ENCODE measurements around the gene CCDC34. TPM values are rescaled to one million over a fixed set of nuclear protein-coding genes. Genes with fewer than 3 reads are reported as not detected.

Gene CCDC34
- total and polyA plus RNA-seq, 2 of the 8 experiments (the other 6 are each of a cell fraction or from before 2014, with no cell fraction given) = 7.7 to 24.3 TPM

DNA sequence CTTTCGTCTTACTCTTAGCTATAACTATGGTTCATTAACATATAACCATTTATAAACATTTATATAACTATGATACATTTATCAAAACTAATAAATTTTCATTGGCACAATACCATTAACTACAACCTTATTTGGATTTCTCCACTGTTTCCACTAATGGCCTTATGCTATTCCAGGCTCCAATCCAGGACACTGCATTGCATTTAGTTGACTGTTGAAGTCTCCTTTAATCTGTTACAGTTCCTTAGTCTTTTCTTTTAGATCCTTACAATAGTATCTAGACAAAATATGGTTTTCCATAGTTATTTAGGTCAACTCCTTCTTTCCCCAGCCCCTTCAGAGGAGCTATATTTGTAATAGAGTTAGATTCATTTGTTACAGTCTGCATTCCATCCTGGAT lies 47.2 kb downstream of the CCDC34 start:
- CTCF ChIA-PET (ENCODE audit: partially characterized antibody) = interaction anchor here (1.0 to 1.7 kb wide), 4 partner anchors 19 to 170 kb away, joined by 3 to 4 read pairs (median 4); no protein-coding TSS in a partner anchor
- no peak for FAIRE-seq
- TF ChIP-seq CBX8 (IDR thresholded peaks at IDR 0.05; ENCODE audit: borderline replicate concordance, low read depth, low read length) (no peak), NRF1 (IDR thresholded peaks at IDR 0.05; ENCODE audit: low read depth, low read length) (no peak), TAF1 (IDR thresholded peaks at IDR 0.05; ENCODE audit: low read depth, low read length) (no peak), POU5F1 (IDR thresholded peaks at IDR 0.05; ENCODE audit: low read depth, low read length) (no peak), RXRA (IDR thresholded peaks at IDR 0.05; ENCODE audit: insufficient read depth, low read depth, low read length) (no peak), CTBP2 (IDR thresholded peaks at IDR 0.05; ENCODE audit: borderline replicate concordance, insufficient read depth, insufficient read length, low read length) (no peak), PHF8 (conservative IDR thresholded peaks at IDR 0.05; ENCODE audit: low read depth, low read length) (no peak), BACH1 (IDR thresholded peaks at IDR 0.05; ENCODE audit: low read length) (no peak), CHD1 (IDR thresholded peaks at IDR 0.05; ENCODE audit: low read depth, low read length) (no peak), CEBPB (IDR thresholded peaks at IDR 0.05; ENCODE audit: low read depth, low read length) (no peak), EGR1 (IDR thresholded peaks at IDR 0.05; ENCODE audit: borderline replicate concordance, low read depth, low read length) (no peak), EP300 (IDR thresholded peaks at IDR 0.05; ENCODE audit: borderline replicate concordance in 1 of 2, low read depth in 2 of 2, low read length in 2 of 2) (no peak)
- TF ChIP-seq, protein P1, sequence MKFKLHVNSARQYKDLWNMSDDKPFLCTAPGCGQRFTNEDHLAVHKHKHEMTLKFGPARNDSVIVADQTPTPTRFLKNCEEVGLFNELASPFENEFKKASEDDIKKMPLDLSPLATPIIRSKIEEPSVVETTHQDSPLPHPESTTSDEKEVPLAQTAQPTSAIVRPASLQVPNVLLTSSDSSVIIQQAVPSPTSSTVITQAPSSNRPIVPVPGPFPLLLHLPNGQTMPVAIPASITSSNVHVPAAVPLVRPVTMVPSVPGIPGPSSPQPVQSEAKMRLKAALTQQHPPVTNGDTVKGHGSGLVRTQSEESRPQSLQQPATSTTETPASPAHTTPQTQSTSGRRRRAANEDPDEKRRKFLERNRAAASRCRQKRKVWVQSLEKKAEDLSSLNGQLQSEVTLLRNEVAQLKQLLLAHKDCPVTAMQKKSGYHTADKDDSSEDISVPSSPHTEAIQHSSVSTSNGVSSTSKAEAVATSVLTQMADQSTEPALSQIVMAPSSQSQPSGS (IDR thresholded peaks at IDR 0.05; ENCODE audit: low read length) = no peak

More for the DNA sequence above, 47.2 kb downstream of the CCDC34 start:
- Histone ChIP-seq H2BK12ac (ENCODE audit: low read depth, low read length) (no peak overlapping the region), H3K23ac (ENCODE audit: insufficient read length) (no peak overlapping the region), H2BK5ac (ENCODE audit: low read depth, low read length) (no peak overlapping the region), H3K36me3 (ENCODE audit: control insufficient read depth in 2 of 4, insufficient read depth in 4 of 4, low read length in 3 of 4) (no peaks in the 10 kb centered on the region), H3K23me2 (ENCODE audit: low read depth, low read length) (no peaks in the 10 kb centered on the region), H3K27ac (ENCODE audit: low read depth, low read length) (no peak overlapping the region), H4K91ac (replicated peaks; ENCODE audit: insufficient read length, low read length) (no peak overlapping the region), H3K9ac (replicated peaks in 1 of 4; ENCODE audit: extremely low read depth in 1 of 4, low read depth in 3 of 4, low read length in 3 of 4) (no peak overlapping the region), H2AFZ (ENCODE audit: low read length) (no peak overlapping the region), H3K4me2 (ENCODE audit: insufficient read depth in 1 of 2, low read depth in 2 of 2, low read length in 2 of 2) (no peak overlapping the region), H2BK120ac (replicated peaks; ENCODE audit: low read depth, low read length) (no peak overlapping the region), H2BK15ac (ENCODE audit: low read length) (no peak overlapping the region), H2BK20ac (ENCODE audit: low read length) (no peak overlapping the region), H3K18ac (ENCODE audit: extremely low read depth, low read length) (no peak overlapping the region), H4K5ac (ENCODE audit: insufficient read length, low read depth, low read length) (no peak overlapping the region), H3K56ac (replicated peaks; ENCODE audit: insufficient read length, low read depth, low read length) (no peak overlapping the region), H3K4me1 (replicated peaks in 1 of 4; ENCODE audit: control insufficient read depth in 3 of 4, insufficient read depth in 4 of 4, low read length in 3 of 4) (peaks cover 0 to 4% (median 0%) of the 10 kb centered on the region in 4 experiments; a peak in 1 of 7 replicates), H3K14ac (ENCODE audit: insufficient read length) (no peak overlapping the region), H3K4me3 (ENCODE audit: extremely low read depth in 1 of 4, insufficient read depth in 2 of 4, low read depth in 3 of 4, low read length in 4 of 4) (no peak overlapping the region), H4K20me1 (replicated peaks in 1 of 2; ENCODE audit: control insufficient read depth in 1 of 2, insufficient read depth in 2 of 2, low read length in 2 of 2) (no peaks in the 10 kb centered on the region), H3K79me2 (ENCODE audit: control insufficient read depth in 1 of 2, insufficient read depth in 2 of 2, low read length in 2 of 2) (no peaks in the 10 kb centered on the region), H3K9me3 (ENCODE audit: insufficient read depth in 2 of 2, low read depth in 1 of 2, low read length in 1 of 2) (no peaks in the 10 kb centered on the region), H3K79me1 (ENCODE audit: low read depth, low read length) (no peaks in the 10 kb centered on the region), H3K27me3 (replicated peaks in 1 of 4; ENCODE audit: control insufficient read depth in 3 of 4, extremely low read depth in 1 of 4, insufficient read depth in 3 of 4, low read length in 3 of 4) (peaks cover 0 to 1% (median 0%) of the 10 kb centered on the region in 4 experiments; a peak in 1 of 7 replicates), H2AK5ac (ENCODE audit: low read depth, low read length) (no peak overlapping the region), H4K8ac (ENCODE audit: extremely low read depth, insufficient read depth, low read length) (no peak overlapping the region), H3K4ac (replicated peaks; ENCODE audit: insufficient read length, low read depth, low read length) (no peak overlapping the region)
- WGBS, 2 experiments (ENCODE audit: extremely low coverage in 1 of 2, insufficient coverage in 1 of 2, insufficient read length in 1 of 2, insufficient replicate concordance in 2 of 2, low coverage in 1 of 2, low lambda C conversion rate in 2 of 2, missing lambda C conversion rate in 1 of 2) = 86% methylated on average over 1 of the region's 1 CpG; no CpG with 5 or more reads in 1 of the 2 experiments
- no peak for DNase-seq (ENCODE audit: low read depth in 1 of 2, low spot score in 2 of 2)
- POLR2A ChIA-PET (ENCODE audit: partially characterized antibody) = no interaction called here

Data from H1 (cell line).